HG03196 (cell line): ENCODE data around the gene CABP4.
"Not testable (repeated sequence)": the region's sequence is repeated elsewhere in the genome, so short reads cannot be mapped to it uniquely, and the experiment has no call there.

Experiments
- ATAC-seq: cut with Tn5 transposase; IDR thresholded peaks from one replicate; pipeline ENCODE4 v1.9.1; 2021; ENCODE audit not compliant: unreplicated experiment

CABP4 gene

DNA sequence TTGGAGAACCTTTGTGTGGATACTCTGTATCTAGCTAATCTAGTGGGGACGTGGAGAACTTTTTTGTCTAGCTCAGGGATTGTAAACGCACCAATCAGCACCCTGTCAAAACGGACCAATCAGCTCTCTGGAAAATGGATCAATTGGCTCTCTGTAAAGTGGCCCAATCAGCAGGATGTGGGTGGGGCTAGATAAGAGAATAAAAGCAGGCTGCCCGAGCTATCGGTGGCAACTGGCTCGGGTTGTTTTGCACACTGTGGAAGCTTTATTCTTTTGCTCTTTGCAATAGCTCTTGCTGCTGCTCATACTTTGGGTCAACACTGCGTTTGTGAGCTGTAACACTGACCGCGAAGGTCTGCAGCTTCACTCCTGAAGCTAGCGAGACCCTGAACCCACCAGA lies 21.5 kb downstream of the CABP4 start:
- not testable (repeated sequence) for ATAC-seq

GRCh38 chr11:67477344-67478050 lies 22.3 kb downstream of the CABP4 start:
- ATAC-seq: not testable (repeated sequence)

- ATAC-seq: no peak
Observed at GRCh38 chr11:67482275-67482826, 27.2 kb downstream of the CABP4 start.

GRCh38 chr11:67482827-67483798 lies 28.0 kb downstream of the CABP4 start, which contains the start of gene AIP:
Gene AIP, plus strand, starts transcription at chr11:67483026. Its CDS starts 133 bp downstream, at chr11:67483159.
- peak; percentile 65 for ATAC-seq

DNA sequence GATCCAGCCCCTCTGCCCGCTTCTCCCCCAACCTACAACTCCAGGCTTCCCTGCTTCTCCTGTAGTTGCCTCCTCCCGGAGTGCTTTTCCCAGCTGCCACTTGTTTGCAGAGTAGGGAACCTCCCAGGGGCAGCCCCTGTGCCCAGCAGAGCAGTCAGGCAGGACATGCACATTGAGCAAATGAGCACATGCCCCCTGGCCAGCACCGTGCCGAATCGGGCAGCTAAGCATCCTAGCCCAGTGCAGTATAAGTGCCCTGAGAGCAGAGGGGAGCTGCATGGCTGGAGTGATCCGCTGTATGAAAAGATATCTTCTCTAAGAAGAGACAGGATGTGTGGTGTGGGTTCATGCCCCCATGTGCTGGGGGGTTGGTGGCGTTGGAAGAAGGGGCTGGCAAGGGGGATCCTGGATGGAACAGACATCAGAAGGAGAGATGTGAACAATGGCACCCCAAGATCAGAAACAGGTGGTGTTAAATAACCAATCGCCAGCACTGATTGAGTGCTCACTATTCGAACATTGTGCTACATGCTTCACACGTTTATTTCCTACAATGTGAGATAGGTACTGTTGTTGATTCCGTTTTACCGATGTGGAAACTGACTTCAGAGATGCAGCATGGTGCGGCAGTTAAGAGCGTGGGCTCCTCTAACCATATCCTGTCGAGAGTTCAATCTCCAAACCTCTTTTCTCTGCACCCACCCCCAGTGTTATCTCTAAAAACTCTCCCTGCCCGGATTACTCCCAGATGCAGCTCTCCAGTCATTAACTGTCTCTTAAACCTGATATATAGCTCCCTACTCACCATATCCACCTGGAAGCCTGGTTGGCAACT lies 28.9 kb downstream of the CABP4 start:
- no peak for ATAC-seq

- no peak for ATAC-seq
Observed at GRCh38 chr11:67484847-67485311, 29.7 kb downstream of the CABP4 start.

GRCh38 chr11:67485873-67486361 lies 30.8 kb downstream of the CABP4 start:
- not testable (repeated sequence) for ATAC-seq

DNA sequence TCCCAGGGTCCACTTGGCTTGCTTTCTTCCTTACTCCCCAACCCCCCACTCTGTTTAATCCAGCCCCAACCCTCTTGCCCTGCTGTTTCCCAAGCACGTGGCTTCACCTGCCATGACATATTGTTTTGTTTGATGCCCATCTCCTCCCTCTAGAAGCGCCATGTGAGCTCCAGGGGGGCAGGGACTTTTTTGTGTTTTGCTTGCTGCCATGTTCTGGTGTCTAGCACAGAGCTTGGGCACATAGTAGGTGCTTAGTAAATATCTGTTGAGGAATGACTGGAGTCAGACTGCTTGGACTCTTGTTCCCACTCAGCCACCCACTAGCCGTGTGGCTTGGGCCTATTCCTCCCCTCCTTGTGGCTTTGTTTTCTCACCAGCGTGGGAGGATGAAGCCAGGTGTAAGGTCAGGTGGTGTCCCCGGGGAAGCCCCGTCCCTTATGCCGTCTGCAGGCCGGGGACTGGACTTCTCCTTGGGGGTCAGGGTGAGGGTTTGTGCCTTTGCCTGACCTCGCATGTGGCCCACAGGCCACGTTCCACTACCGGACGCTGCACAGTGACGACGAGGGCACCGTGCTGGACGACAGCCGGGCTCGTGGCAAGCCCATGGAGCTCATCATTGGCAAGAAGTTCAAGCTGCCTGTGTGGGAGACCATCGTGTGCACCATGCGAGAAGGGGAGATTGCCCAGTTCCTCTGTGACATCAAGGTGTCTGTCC lies 31.5 kb downstream of the CABP4 start:
- ATAC-seq: peak; percentile 27

GRCh38 chr11:67489203-67489884 lies 34.2 kb downstream of the CABP4 start:
- no peak for ATAC-seq

- no peak for ATAC-seq
Observed at GRCh38 chr11:67489885-67490726, 35.0 kb downstream of the CABP4 start.

DNA sequence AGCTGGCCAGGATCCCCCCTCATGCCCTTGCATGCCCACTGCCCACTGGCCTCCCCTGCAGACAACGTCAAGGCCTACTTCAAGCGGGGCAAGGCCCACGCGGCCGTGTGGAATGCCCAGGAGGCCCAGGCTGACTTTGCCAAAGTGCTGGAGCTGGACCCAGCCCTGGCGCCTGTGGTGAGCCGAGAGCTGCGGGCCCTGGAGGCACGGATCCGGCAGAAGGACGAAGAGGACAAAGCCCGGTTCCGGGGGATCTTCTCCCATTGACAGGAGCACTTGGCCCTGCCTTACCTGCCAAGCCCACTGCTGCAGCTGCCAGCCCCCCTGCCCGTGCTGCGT lies 35.5 kb downstream of the CABP4 start:
- no peak for ATAC-seq

DNA sequence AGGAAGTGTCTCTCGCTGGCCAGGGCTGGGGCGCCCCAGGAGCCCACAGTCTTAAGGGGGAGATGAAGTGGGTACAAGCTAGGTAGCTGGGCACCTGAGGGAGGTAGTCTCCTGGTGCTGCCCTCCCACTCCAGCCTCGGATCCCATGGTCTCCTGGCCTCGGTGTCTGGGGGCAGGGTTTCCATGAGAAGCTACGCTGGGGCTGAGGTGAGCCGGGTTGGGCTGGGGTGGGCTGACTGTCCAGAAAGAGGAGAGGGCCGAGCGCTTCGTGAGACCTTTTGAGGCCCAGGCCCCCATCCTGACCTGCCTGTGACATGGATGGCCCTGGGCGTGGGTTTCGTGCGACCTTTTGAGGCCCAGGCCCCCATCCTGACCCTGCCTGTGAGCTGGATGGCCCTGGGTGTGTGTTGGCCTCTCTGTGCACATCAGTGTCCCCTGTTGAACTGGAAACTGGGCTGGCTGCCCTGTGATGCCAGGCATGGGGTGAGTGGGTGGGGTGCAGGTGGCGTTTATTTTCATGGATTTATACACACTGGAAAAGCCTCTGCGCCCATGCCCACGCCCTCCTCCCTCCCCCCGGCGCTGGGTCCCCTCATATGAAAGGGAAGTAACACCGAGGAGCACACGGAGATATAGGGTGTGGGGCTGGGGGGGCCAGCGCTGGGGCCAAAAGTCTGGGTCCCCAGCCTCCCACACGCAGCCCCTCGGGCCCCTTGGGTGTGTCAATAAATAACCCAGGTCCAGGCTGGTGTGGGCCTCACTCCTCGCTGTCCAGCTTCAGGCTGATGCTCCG lies 36.3 kb downstream of the CABP4 start:
- no peak for ATAC-seq

DNA sequence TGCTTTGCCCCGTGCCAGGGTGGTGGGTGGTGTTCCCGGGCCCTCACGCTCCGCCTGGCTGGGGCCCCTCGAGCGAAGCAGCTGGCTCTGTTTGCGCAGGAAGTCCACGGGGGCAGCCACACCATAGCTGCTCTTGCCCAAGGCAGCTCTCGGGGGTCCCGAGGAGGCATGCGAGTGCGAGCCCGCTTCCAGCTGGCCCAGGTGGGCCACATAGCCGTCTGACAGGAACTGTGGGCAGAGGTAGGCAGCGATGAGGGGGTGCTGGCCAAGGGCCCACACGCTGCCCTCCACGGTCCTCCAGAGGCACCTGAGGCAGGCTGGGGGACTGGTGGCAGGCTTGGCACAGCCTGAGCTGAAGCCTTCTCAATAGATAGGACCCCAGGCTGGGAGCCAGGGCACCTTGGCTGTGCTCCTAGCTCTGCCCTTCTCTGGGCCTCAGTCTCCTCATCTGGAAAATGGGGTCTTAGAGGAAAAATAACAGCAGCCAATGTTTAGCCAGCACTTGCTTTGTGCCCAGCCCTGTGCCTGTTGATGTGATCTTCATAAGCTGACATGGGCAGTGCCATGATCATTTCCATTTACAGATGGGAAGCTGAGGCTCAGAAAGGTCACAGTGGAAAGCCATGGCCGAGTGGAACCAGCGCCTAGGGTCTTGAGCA lies 37.0 kb downstream of the CABP4 start:
- no peak for ATAC-seq

DNA sequence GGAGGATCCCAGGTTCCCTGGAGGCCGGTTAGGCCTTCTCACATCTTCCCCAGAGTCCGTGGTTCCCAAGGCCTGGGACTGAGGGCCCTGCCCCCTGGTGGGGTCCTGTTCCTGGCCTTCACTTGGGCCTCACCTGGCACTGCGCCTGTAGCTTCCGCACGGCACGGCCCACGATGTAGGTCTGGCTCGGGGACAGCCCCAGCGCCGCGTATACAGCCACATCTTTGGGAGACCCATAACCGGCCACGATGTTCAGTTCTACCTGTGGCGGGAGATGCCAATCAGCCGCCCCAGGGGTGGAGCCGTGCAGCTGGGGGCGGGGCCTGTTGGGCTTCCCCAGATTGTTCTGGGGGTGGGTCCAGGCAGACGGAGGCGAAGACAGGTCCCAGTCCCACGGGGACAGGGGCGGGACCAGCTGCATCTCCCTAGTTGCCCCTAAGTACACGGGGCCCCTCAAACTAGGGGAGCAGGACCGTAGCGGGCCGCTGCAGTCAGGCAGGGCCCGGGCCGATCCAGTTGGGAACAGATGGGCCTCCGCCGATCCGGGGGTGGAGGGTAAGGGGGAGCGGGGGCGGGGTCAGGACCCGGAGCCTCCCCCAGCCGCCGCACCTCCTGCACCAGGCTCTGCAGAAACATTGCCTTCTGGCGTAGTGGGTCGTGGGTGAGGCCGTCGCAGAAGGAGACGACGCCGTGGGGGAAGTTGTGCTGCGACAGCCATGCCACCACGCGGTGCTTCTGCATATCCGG lies 37.8 kb downstream of the CABP4 start:
- no peak for ATAC-seq

GRCh38 chr11:67493548-67494370 lies 38.6 kb downstream of the CABP4 start:
- ATAC-seq: no peak
